Measurements from ENCODE around the gene ABCF2.

Gene ABCF2

GRCh38 chr7:151213826-151214225 is 13.2 kb downstream of the ABCF2 start:
- DNase-seq (ENCODE audit: low read depth) = no peak
- H3K4me3 ChIP-seq (ENCODE audit: low read length) = no peak overlapping the region
- TF ChIP-seq CTCF (conservative IDR thresholded peaks at IDR 0.05; ENCODE audit: low read depth, low read length) = no peak

GRCh38 chr7:151212626-151213025 is 14.4 kb downstream of the ABCF2 start:
- H3K4me3 ChIP-seq (ENCODE audit: low read length) = no peak overlapping the region
- no peak for TF ChIP-seq CTCF (conservative IDR thresholded peaks at IDR 0.05; ENCODE audit: low read depth, low read length)
- DNase-seq (ENCODE audit: low read depth) = no peak

- no peak overlapping the region for H3K4me3 ChIP-seq (ENCODE audit: low read length)
- TF ChIP-seq CTCF (conservative IDR thresholded peaks at IDR 0.05; ENCODE audit: low read depth, low read length) = no peak
- no peak for DNase-seq (ENCODE audit: low read depth)
Observed at GRCh38 chr7:151211155-151211772, 15.7 kb downstream of the ABCF2 start.

- H3K4me3 ChIP-seq (ENCODE audit: low read length) = no peak within 1 kb of the TSS
- no peak for DNase-seq (ENCODE audit: low read depth)
- no peak for TF ChIP-seq CTCF (conservative IDR thresholded peaks at IDR 0.05; ENCODE audit: low read depth, low read length)
Observed at GRCh38 chr7:151210087-151210854, 16.7 kb downstream of the ABCF2 start, which contains the start of gene H2BK1. TSS of gene H2BK1 (minus strand) at chr7:151210488. CDS start at chr7:151210318, 170 bp downstream.

GRCh38 chr7:151209588-151209987 is 17.4 kb downstream of the ABCF2 start:
- TF ChIP-seq CTCF (conservative IDR thresholded peaks at IDR 0.05; ENCODE audit: low read depth, low read length) = no peak
- no peak for DNase-seq (ENCODE audit: low read depth)
- no peak overlapping the region for H3K4me3 ChIP-seq (ENCODE audit: low read length)

GRCh38 chr7:151208253-151208862 is 18.6 kb downstream of the ABCF2 start:
- TF ChIP-seq CTCF (conservative IDR thresholded peaks at IDR 0.05; ENCODE audit: low read depth, low read length) = no peak
- DNase-seq (ENCODE audit: low read depth) = no peak
- H3K4me3 ChIP-seq (ENCODE audit: low read length) = no peak overlapping the region

Data from retinal pigment epithelial cell (primary cell).